Astrocyte of the spinal cord (primary cell): ENCODE results near the gene FGD6.
"Not testable (repeated sequence)": the region's sequence is repeated elsewhere in the genome, so short reads cannot be mapped to it uniquely, and the experiment has no call there.

Experiments used
- DNase-seq: peaks from one replicate; pipeline ENCODE4 v3.0.0; 2011; ENCODE audit warnings: low read depth, low spot score
- H3K4me3 ChIP-seq: 2 replicates; pipeline ENCODE4 v1.5.1; 2011; ENCODE audit warnings: low read depth, mild to moderate bottlenecking, low read length, moderate library complexity
- in situ Hi-C: cut with HindIII; loops from 2 replicates; pipeline ENCODE4 v1.10.0; 2017; ENCODE audit warnings: low sequenced_read_pairs
- TF ChIP-seq, protein P1 (sequence below): IDR thresholded peaks from 2 replicates; pipeline ENCODE4 v1.5.1; 2012; ENCODE audit warnings: low read depth, mild to moderate bottlenecking, low read length, inconsistent platforms

FGD6 gene

DNA sequence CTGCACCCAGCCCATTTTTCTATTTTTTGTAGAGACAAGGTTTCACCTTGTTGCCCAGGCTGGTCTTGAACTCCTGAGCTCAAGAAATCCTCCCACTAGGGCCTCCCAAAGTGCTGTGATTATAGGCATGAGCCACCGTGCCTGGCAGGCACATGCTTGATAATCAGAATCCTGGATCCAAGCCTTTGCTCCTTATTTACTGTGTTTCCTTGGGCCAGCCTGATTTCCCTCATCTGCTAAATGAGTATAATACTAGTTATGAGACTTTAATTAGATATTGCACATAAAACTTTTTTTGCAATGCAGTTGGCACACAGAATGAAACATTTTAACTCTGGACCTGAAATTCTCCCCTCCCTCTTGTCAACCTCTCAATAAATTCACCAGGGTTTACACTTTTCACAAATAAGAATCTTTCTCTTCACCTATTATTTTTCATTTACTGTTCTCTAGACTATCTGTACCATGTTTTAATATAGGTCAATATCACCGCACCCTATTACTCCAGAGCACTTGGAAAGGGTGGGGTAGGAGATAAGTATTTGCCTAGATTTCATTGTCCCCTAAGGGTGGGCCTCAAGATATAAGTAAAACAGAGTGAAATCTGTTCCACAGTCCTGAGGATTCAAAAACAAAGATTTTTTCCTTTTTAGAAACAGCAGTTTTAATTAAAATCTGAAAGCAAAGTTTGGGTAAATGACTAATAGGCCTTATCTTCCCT, 74.7 kb downstream of the FGD6 start:
- in situ Hi-C loops: no loop called here
- H3K4me3 ChIP-seq: no peak overlapping the region
- TF ChIP-seq, protein P1, sequence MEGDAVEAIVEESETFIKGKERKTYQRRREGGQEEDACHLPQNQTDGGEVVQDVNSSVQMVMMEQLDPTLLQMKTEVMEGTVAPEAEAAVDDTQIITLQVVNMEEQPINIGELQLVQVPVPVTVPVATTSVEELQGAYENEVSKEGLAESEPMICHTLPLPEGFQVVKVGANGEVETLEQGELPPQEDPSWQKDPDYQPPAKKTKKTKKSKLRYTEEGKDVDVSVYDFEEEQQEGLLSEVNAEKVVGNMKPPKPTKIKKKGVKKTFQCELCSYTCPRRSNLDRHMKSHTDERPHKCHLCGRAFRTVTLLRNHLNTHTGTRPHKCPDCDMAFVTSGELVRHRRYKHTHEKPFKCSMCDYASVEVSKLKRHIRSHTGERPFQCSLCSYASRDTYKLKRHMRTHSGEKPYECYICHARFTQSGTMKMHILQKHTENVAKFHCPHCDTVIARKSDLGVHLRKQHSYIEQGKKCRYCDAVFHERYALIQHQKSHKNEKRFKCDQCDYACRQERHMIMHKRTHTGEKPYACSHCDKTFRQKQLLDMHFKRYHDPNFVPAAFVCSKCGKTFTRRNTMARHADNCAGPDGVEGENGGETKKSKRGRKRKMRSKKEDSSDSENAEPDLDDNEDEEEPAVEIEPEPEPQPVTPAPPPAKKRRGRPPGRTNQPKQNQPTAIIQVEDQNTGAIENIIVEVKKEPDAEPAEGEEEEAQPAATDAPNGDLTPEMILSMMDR: no peak
- no peak for DNase-seq

DNA sequence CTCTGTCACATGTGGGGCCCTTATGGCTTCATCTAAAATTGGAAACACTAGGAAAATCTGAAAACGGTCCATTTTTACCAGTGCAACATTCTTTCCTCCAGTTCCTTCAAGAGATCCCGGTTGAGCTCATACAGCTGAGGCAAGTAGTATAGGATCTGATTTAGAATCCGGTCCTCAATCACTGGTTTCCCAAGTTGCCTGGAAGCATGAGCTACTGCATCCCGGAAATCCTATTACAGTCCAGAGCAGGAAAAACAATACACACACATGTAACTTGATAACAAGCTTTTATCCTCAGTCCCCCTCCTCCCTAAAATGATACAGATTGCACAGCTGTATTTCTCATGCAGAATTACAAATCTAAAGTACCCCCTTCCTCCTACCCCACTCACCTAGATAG, 76.0 kb downstream of the FGD6 start:
- in situ Hi-C loops: no loop called here
- no peak overlapping the region for H3K4me3 ChIP-seq
- TF ChIP-seq, protein P1: no peak
- no peak for DNase-seq

DNA sequence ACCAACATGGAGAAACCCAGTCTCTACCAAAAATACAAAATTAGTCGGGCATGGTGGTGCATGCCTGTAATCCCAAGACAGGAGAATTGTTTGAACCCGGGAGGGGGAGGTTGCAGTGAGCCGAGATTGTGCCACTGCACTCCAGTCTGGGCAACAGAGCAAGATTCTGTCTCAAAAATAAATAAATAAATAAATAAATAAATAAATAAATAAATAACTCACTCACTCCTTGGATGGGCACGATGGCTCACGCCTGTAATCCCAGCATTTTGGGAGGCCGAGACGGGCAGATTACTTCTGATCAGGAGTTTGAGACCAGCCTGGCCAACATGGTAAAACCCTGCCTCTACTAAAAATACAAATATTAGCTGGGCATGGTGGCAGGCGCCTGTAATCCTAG, 79.2 kb downstream of the FGD6 start:
- H3K4me3 ChIP-seq, DNase-seq, in situ Hi-C loops: not testable (repeated sequence)

DNA sequence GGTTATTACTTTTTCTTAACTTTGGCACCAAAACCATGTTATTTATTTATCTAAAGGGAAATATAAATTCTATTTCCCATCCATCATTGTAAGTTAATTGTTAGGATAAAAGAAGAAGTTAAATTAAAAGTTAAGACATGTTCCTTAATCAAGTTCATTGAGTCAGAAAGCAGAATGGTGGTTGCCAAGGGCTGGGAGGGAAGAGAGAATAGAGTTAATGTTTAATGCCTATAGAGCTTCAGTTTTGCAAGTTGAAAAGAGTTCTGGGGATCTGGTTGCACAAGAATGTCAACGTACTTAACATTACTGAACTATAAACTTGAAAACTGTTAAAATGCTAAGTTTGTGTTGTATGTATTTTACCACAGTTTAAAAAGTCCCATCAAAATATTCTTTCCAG, 80.7 kb downstream of the FGD6 start:
- TF ChIP-seq, protein P1: no peak
- DNase-seq: no peak
- in situ Hi-C loops: no loop called here
- no peak overlapping the region for H3K4me3 ChIP-seq

DNA sequence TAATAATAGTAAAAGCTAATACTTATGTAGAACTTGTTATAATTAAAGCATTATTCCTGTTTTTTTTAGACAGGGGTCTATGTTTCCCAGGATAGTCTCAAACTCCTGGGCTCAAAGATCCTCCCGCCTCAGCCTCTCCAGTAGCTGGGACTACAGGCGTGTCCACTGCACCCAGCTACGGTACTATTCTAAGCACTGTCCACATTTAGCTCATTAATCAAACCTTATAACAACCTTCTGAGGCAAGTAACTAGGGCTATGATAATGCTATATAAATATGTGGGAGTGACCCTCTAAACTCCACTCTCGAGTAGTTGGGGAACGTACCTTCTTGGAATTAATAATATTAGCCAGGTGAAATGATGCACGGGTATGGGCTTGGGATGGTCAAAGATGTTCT, 83.2 kb downstream of the FGD6 start:
- no peak for DNase-seq
- TF ChIP-seq, protein P1: no peak
- no peak overlapping the region for H3K4me3 ChIP-seq
- in situ Hi-C loops: no loop called here

DNA sequence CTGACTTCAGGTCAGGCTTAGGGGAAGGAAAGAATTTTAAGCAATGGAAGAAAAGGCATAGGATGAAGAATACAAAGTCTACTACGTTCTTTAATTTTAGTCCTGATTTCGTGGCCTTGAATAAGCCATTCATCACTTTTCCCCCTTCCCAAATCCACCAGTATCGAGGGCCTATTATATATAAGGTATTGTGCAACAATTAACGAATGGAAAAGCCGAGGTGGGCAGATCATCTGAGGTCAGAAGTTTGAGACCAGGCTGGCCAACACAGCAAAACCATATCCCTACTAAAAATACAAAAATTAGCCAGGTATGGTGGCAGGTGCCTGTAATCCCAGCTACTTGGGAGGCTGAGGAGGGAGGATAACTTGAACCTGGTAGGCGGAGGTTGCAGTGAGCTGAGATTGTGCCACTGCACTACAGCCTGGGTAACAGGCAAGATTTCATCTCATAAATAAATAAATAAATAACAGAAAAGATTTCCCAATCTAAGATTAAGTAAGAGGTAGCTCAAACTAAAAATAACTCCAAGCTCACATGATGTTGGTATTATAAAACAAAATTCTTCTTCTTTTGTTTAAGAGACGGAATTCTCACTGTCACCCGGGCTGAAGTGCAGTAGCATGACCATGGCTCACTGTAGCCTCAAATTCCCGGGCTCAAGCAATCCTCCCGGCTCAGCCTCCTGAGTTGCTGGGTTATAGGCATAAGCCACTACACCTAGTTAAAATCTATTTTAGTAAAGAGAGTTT, 85.5 kb downstream of the FGD6 start:
- in situ Hi-C loops: no loop called here
- TF ChIP-seq, protein P1: no peak
- H3K4me3 ChIP-seq: no peak overlapping the region
- no peak for DNase-seq

DNA sequence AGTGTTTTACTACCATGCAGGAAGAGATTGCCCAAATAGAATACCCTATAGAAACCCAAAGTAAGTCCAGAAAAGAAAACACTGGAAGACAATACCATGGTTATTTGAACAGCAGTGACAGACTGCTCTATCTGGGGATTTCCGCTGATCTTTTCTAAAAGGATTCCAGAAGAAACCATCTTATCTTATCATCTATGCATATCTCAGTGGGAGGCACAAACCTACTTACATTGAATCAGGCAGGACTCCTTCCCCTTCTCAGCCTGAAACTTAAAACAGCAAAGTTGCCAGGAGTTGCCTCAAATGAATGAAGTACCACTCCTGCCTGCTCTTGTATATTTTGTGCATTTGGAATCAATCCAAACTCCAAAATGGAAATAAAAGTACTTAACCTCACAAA, 87.2 kb downstream of the FGD6 start:
- TF ChIP-seq, protein P1: no peak
- in situ Hi-C loops: no loop called here
- H3K4me3 ChIP-seq: no peak overlapping the region
- peak; percentile 42 for DNase-seq
